ENCODE results near the gene STK31.

STK31 gene, protein sequence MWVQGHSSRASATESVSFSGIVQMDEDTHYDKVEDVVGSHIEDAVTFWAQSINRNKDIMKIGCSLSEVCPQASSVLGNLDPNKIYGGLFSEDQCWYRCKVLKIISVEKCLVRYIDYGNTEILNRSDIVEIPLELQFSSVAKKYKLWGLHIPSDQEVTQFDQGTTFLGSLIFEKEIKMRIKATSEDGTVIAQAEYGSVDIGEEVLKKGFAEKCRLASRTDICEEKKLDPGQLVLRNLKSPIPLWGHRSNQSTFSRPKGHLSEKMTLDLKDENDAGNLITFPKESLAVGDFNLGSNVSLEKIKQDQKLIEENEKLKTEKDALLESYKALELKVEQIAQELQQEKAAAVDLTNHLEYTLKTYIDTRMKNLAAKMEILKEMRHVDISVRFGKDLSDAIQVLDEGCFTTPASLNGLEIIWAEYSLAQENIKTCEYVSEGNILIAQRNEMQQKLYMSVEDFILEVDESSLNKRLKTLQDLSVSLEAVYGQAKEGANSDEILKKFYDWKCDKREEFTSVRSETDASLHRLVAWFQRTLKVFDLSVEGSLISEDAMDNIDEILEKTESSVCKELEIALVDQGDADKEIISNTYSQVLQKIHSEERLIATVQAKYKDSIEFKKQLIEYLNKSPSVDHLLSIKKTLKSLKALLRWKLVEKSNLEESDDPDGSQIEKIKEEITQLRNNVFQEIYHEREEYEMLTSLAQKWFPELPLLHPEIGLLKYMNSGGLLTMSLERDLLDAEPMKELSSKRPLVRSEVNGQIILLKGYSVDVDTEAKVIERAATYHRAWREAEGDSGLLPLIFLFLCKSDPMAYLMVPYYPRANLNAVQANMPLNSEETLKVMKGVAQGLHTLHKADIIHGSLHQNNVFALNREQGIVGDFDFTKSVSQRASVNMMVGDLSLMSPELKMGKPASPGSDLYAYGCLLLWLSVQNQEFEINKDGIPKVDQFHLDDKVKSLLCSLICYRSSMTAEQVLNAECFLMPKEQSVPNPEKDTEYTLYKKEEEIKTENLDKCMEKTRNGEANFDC

DNA sequence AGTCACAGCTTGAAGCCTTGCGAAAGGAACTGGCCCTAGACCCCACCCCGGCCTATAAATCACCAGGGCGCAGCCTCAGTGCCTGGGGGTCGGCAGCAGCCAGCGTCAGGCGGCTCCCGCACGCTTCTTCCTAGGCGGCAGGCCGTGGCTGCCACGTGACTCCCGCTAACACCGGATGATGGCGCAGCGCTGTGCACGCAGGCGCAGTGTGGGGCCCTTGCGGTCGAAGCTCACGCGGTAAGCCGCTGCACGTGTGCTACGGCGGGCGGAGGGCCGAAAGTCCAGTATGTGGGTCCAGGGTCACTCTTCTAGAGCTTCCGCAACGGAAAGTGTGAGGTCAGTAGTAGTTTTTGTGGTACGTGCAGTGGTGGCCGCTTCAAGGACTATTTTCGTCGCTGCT, at the start of gene STK31:
TSS of gene STK31 (plus strand) at position 220 of the 400 bp plus-strand sequence. CDS start at position 287, 67 bp downstream.
- Histone ChIP-seq H3K36me3 (peaks cover 7 to 19% (median 11%) of the 10 kb centered on the region in 11 experiments; a peak in 21 of 22 replicates), H3K9ac (no peak within 1 kb of the TSS), H3K4me2 (no peak within 1 kb of the TSS), H3K27me3 (no peaks in the 10 kb centered on the region), H3K9me3 (replicated peaks in 1 of 11) (peaks cover 10 to 17% (median 16%) of the 10 kb centered on the region in 11 experiments), H3K27ac (no peak within 1 kb of the TSS), H4K20me1 (no peaks in the 10 kb centered on the region), H3K4me1 (no peaks in the 10 kb centered on the region), H3K4me3 (no peak within 1 kb of the TSS)
- no peak for TF ChIP-seq Cebpa-rat (IDR thresholded peaks at IDR 0.05)

DNA sequence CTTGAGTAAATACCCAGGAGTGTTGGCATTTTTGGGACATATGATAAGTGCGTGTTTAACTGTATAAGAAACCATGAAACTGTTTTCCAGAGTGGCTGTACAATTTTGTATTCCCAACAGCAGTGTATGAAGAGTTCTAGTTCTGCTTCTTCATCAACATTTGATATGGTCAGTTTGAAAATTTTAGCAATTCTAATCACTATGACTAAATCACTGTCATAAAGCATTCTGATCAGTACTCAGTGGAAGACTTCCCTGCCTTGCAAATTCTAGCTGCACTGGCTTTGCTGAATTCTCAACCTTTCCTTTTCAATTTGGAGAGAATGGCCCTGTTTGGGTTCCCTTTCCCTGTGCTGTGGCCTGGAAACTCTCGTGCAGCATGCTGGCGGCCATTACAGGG, 48.6 kb upstream of the STK31 start:
- H3K9me3 ChIP-seq (replicated peaks in 1 of 11), result peaks cover 51 to 83% (median 55%) of the 10 kb centered on the region in 11 experiments
- H3K27ac ChIP-seq, result no peak overlapping the region
- no peaks in the 10 kb centered on the region for H4K20me1 ChIP-seq
- TF ChIP-seq Cebpa-rat (IDR thresholded peaks at IDR 0.05), result no peak
- no peaks in the 10 kb centered on the region for H3K27me3 ChIP-seq
- peaks cover 0 to 5% (median 0%) of the 10 kb centered on the region in 11 experiments; a peak in 4 of 22 replicates for H3K36me3 ChIP-seq
- no peak overlapping the region for H3K9ac ChIP-seq
- H3K4me2 ChIP-seq, result no peak overlapping the region
- no peaks in the 10 kb centered on the region for H3K4me1 ChIP-seq
- H3K4me3 ChIP-seq, result no peak overlapping the region

GRCh38 chr7:23662124-23662983, 47.7 kb upstream of the STK31 start:
- Histone ChIP-seq H3K4me2 (no peak overlapping the region), H3K27ac (no peak overlapping the region), H4K20me1 (no peaks in the 10 kb centered on the region), H3K36me3 (peaks cover 0 to 5% (median 0%) of the 10 kb centered on the region in 11 experiments; a peak in 4 of 22 replicates), H3K9me3 (replicated peaks in 1 of 11) (peaks cover 42 to 73% (median 49%) of the 10 kb centered on the region in 11 experiments), H3K27me3 (no peaks in the 10 kb centered on the region), H3K4me1 (no peaks in the 10 kb centered on the region), H3K9ac (no peak overlapping the region), H3K4me3 (no peak overlapping the region)
- no peak for TF ChIP-seq Cebpa-rat (IDR thresholded peaks at IDR 0.05)

DNA sequence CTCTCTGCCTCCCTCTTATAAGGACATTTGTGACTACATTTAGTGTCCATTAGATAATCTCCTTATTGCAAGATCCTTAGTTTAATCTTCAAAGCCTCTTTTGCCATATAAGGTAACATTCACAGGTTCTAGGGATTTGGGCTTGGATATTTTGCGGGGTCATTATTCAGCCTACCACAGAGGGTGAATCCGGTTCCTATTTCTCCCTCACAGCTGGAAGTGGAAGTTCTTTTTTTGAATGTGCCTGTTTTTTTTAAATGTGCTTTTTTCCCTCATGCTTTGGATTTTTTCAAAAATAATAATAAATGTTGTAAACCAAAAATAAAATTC, 47.1 kb upstream of the STK31 start:
- Histone ChIP-seq H4K20me1 (no peaks in the 10 kb centered on the region), H3K36me3 (peaks cover 0 to 5% (median 0%) of the 10 kb centered on the region in 11 experiments; a peak in 3 of 22 replicates), H3K4me3 (no peak overlapping the region), H3K27me3 (no peaks in the 10 kb centered on the region), H3K9ac (no peak overlapping the region), H3K4me2 (no peak overlapping the region), H3K27ac (no peak overlapping the region), H3K9me3 (replicated peaks in 1 of 11) (peaks cover 37 to 68% (median 43%) of the 10 kb centered on the region in 11 experiments), H3K4me1 (no peaks in the 10 kb centered on the region)
- no peak for TF ChIP-seq Cebpa-rat (IDR thresholded peaks at IDR 0.05)

- no peak overlapping the region for H3K4me2 ChIP-seq
- peaks cover 26 to 56% (median 32%) of the 10 kb centered on the region in 11 experiments for H3K9me3 ChIP-seq (replicated peaks in 1 of 11)
- no peak overlapping the region for H3K9ac ChIP-seq
- no peak overlapping the region for H3K27ac ChIP-seq
- H3K27me3 ChIP-seq, result no peaks in the 10 kb centered on the region
- H3K36me3 ChIP-seq, result peaks cover 0 to 4% (median 0%) of the 10 kb centered on the region in 11 experiments; a peak in 2 of 22 replicates
- TF ChIP-seq Cebpa-rat (IDR thresholded peaks at IDR 0.05), result no peak
- no peak overlapping the region for H3K4me3 ChIP-seq
- no peaks in the 10 kb centered on the region for H3K4me1 ChIP-seq
- H4K20me1 ChIP-seq, result no peaks in the 10 kb centered on the region
Observed at GRCh38 chr7:23664122-23664521, 45.9 kb upstream of the STK31 start.

DNA sequence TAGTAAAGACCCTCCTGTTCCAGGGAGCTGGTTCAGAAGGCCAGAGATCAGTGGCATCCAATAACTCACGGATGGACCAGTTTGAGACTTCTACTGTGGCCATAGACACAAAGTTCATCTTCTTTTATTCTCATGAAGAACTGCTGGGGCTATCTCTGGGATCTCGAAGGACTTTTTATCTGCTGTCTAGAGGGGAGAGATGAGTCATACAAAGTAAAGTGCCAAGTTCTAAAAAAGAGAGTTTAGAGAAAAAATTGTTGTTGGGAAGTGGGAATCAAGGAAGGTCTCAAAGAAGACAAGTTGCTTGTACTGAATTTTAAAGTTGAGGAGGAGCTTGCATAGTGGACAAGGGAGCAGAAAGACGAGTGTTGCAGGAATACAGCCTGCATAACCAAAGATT, 38.0 kb upstream of the STK31 start:
- Histone ChIP-seq H3K27ac (no peak overlapping the region), H3K4me3 (no peak overlapping the region), H4K20me1 (no peaks in the 10 kb centered on the region), H3K4me1 (no peaks in the 10 kb centered on the region), H3K36me3 (no peaks in the 10 kb centered on the region), H3K9me3 (replicated peaks in 1 of 11) (peaks cover 0 to 10% (median 5%) of the 10 kb centered on the region in 11 experiments; a peak in 3 of 22 replicates), H3K27me3 (no peaks in the 10 kb centered on the region), H3K9ac (no peak overlapping the region), H3K4me2 (no peak overlapping the region)
- TF ChIP-seq Cebpa-rat (IDR thresholded peaks at IDR 0.05), result no peak

- Histone ChIP-seq H3K4me3 (peak within 1 kb of the TSS; percentile 71 to 90 (median 79)), H3K4me2 (peak within 1 kb of the TSS; percentile 82 to 95 (median 90)), H3K36me3 (peaks cover 0 to 19% (median 0%) of the 10 kb centered on the region in 11 experiments; a peak in 5 of 22 replicates), H3K9ac (peak within 1 kb of the TSS; percentile 70 to 85 (median 77)), H4K20me1 (peaks cover 0 to 4% (median 0%) of the 10 kb centered on the region in 11 experiments; a peak in 3 of 22 replicates), H3K27me3 (no peaks in the 10 kb centered on the region), H3K27ac (peak within 1 kb of the TSS in 10 of 11 experiments; percentile 44 to 80 (median 70); a peak in 20 of 22 replicates), H3K4me1 (peaks cover 0 to 14% (median 8%) of the 10 kb centered on the region in 10 experiments; a peak in 15 of 20 replicates), H3K9me3 (replicated peaks in 1 of 11) (peaks cover 0 to 14% (median 5%) of the 10 kb centered on the region in 11 experiments; a peak in 5 of 22 replicates)
- TF ChIP-seq Cebpa-rat (IDR thresholded peaks at IDR 0.05), result no peak
Observed at GRCh38 chr7:23679898-23680413, 30.1 kb upstream of the STK31 start, which contains the start of gene FAM221A. Gene FAM221A, plus strand, starts transcription at chr7:23680199. Its CDS starts 20 bp downstream, at chr7:23680219.
